H7 (cell line): ENCODE results near the gene FRMD7. TPM values are rescaled to one million over a fixed set of nuclear protein-coding genes. Genes with fewer than 3 reads are reported as not detected.
"Not testable (repeated sequence)": the region's sequence is repeated elsewhere in the genome, so short reads cannot be mapped to it uniquely, and the experiment has no call there.

Experiments used
- DNase-seq: peaks from one replicate; pipeline ENCODE4 v3.0.0; 2012
- H3K27me3 ChIP-seq: 2 replicates; pipeline ENCODE4 v1.6.0; 2011; ENCODE audit warnings: mild to moderate bottlenecking, low read length; ENCODE audit not compliant: control insufficient read depth, insufficient read depth
- H3K36me3 ChIP-seq: replicated peaks from 2 replicates; pipeline ENCODE4 v1.5.1; 2011; ENCODE audit warnings: low read length; ENCODE audit not compliant: control insufficient read depth, insufficient read depth
- H3K4me3 ChIP-seq: 2 replicates; pipeline ENCODE4 v1.5.1; 2011; ENCODE audit warnings: low read depth, mild to moderate bottlenecking, control low read depth, low read length, moderate library complexity; ENCODE audit not compliant: insufficient read depth
- total RNA-seq: library from RNA; depleted of rRNA; stranded (reverse); fragments of >200 nt; shearing (Covaris generic); gene quantifications from 2 replicates; pipeline ENCODE4 v1.2.3, GENCODE V29; 2014; rRNA removed

FRMD7 gene
- 0.14 TPM in 1 of 2 replicates, not detected in the other for total RNA-seq

- H3K4me3 ChIP-seq = no peak within 1 kb of the TSS
- no peaks in the 10 kb centered on the region for H3K27me3 ChIP-seq
- DNase-seq = peak; percentile 52
- H3K36me3 ChIP-seq = no peaks in the 10 kb centered on the region
Measured at GRCh38 chrX:132127743-132128142, at the start of gene FRMD7. Gene FRMD7 (minus strand): TSS chrX:132128020. CDS start chrX:132127844, 176 bp downstream.

GRCh38 chrX:132173647-132174046 is 45.8 kb upstream of the FRMD7 start:
- Histone ChIP-seq H3K36me3 (no peaks in the 10 kb centered on the region), H3K4me3 (no peak overlapping the region), H3K27me3 (no peaks in the 10 kb centered on the region)
- no peak for DNase-seq

GRCh38 chrX:132171881-132172280 is 44.1 kb upstream of the FRMD7 start:
- no peak for DNase-seq

GRCh38 chrX:132171478-132171877 is 43.7 kb upstream of the FRMD7 start:
- Histone ChIP-seq H3K36me3 (no peaks in the 10 kb centered on the region), H3K4me3 (no peak overlapping the region), H3K27me3 (no peaks in the 10 kb centered on the region)
- DNase-seq = no peak

More at GRCh38 chrX:132171881-132172280, 44.1 kb upstream of the FRMD7 start:
- no peaks in the 10 kb centered on the region for H3K27me3 ChIP-seq
- H3K36me3 ChIP-seq = no peaks in the 10 kb centered on the region
- no peak overlapping the region for H3K4me3 ChIP-seq

- Histone ChIP-seq H3K27me3 (no peaks in the 10 kb centered on the region), H3K4me3 (no peak overlapping the region), H3K36me3 (no peaks in the 10 kb centered on the region)
- DNase-seq = no peak
Measured at GRCh38 chrX:132169554-132169953, 41.7 kb upstream of the FRMD7 start.

- DNase-seq = no peak
- Histone ChIP-seq H3K27me3 (no peaks in the 10 kb centered on the region), H3K4me3 (no peak overlapping the region), H3K36me3 (no peaks in the 10 kb centered on the region)
Measured at GRCh38 chrX:132165651-132166050, 37.8 kb upstream of the FRMD7 start.

- Histone ChIP-seq H3K4me3 (no peak overlapping the region), H3K27me3 (no peaks in the 10 kb centered on the region), H3K36me3 (no peaks in the 10 kb centered on the region)
- no peak for DNase-seq
Measured at GRCh38 chrX:132165005-132165404, 37.2 kb upstream of the FRMD7 start.

- DNase-seq, H3K4me3 ChIP-seq, H3K27me3 ChIP-seq, H3K36me3 ChIP-seq: not testable (repeated sequence)
Measured at GRCh38 chrX:132163094-132163493, 35.3 kb upstream of the FRMD7 start.

- H3K27me3 ChIP-seq = no peaks in the 10 kb centered on the region
- H3K36me3 ChIP-seq = no peaks in the 10 kb centered on the region
- no peak for DNase-seq
- no peak overlapping the region for H3K4me3 ChIP-seq
Measured at GRCh38 chrX:132153166-132153565, 25.3 kb upstream of the FRMD7 start.

- DNase-seq = peak; percentile 20
- Histone ChIP-seq H3K4me3 (no peak overlapping the region), H3K36me3 (no peaks in the 10 kb centered on the region), H3K27me3 (no peaks in the 10 kb centered on the region)
Measured at GRCh38 chrX:132146456-132146855, 18.6 kb upstream of the FRMD7 start.

GRCh38 chrX:132144061-132144460 is 16.2 kb upstream of the FRMD7 start:
- no peaks in the 10 kb centered on the region for H3K36me3 ChIP-seq
- H3K4me3 ChIP-seq = no peak overlapping the region
- no peak for DNase-seq
- no peaks in the 10 kb centered on the region for H3K27me3 ChIP-seq

- Histone ChIP-seq H3K4me3 (no peak overlapping the region), H3K27me3 (no peaks in the 10 kb centered on the region), H3K36me3 (no peaks in the 10 kb centered on the region)
- DNase-seq = no peak
Measured at GRCh38 chrX:132125906-132126305, 1.9 kb downstream of the FRMD7 start.

- no peaks in the 10 kb centered on the region for H3K36me3 ChIP-seq
- DNase-seq = no peak
- no peak overlapping the region for H3K4me3 ChIP-seq
- H3K27me3 ChIP-seq = no peaks in the 10 kb centered on the region
Measured at GRCh38 chrX:132120913-132121312, 6.9 kb downstream of the FRMD7 start.

- H3K27me3 ChIP-seq = no peaks in the 10 kb centered on the region
- no peaks in the 10 kb centered on the region for H3K36me3 ChIP-seq
- no peak for DNase-seq
- H3K4me3 ChIP-seq = no peak overlapping the region
Measured at GRCh38 chrX:132119821-132120515, 7.9 kb downstream of the FRMD7 start.

- no peaks in the 10 kb centered on the region for H3K36me3 ChIP-seq
- DNase-seq = no peak
- H3K4me3 ChIP-seq = no peak overlapping the region
- no peaks in the 10 kb centered on the region for H3K27me3 ChIP-seq
Measured at GRCh38 chrX:132119283-132119682, 8.5 kb downstream of the FRMD7 start.

- DNase-seq = no peak
- H3K4me3 ChIP-seq = no peak overlapping the region
Measured at GRCh38 chrX:132118358-132118757, 9.5 kb downstream of the FRMD7 start.

More at GRCh38 chrX:132118358-132118757, 9.5 kb downstream of the FRMD7 start:
- Histone ChIP-seq H3K27me3 (no peaks in the 10 kb centered on the region), H3K36me3 (no peaks in the 10 kb centered on the region)
